ENCODE results near the gene TEX54. TPM values are rescaled to one million over a fixed set of nuclear protein-coding genes. Genes with fewer than 3 reads are reported as not detected.

The TEX54 gene
- total and polyA plus RNA-seq, 2 of the 13 experiments (the other 11 are each of a cell fraction or from before 2014, with no cell fraction given), result not detected

- TF ChIP-seq ATF2 (CRISPR knock-in tag; IDR thresholded peaks at IDR 0.05) (no peak), RXRA (CRISPR knock-in tag; IDR thresholded peaks at IDR 0.05) (peak; percentile 56; the same call in 1 of the 2 replicates), HNRNPH1 (optimal IDR thresholded peaks at IDR 0.05; ENCODE audit: low read depth, low read length) (no peak), MLLT10 (CRISPR knock-in tag; IDR thresholded peaks at IDR 0.05) (no peak), ZNF276 (CRISPR knock-in tag; IDR thresholded peaks at IDR 0.05; ENCODE audit: low read depth) (0 out of 2 replicates have a peak, but pooled peaks have one; percentile 47), ZBTB3 (CRISPR knock-in tag; IDR thresholded peaks at IDR 0.05; ENCODE audit: borderline replicate concordance, low read depth) (no peak), CERS6 (CRISPR knock-in tag; IDR thresholded peaks at IDR 0.05) (no peak), HCFC1 (IDR thresholded peaks at IDR 0.05; ENCODE audit: low read depth, low read length) (no peak), U2AF2 (IDR thresholded peaks at IDR 0.05; ENCODE audit: low read depth, low read length) (no peak), ZNF101 (CRISPR knock-in tag; IDR thresholded peaks at IDR 0.05; ENCODE audit: borderline replicate concordance, low read depth) (no peak), ZNF660 (CRISPR knock-in tag; IDR thresholded peaks at IDR 0.05; ENCODE audit: borderline replicate concordance, low read depth) (no peak), IKZF5 (CRISPR knock-in tag; IDR thresholded peaks at IDR 0.05) (no peak; the same call in 1 of the 2 replicates), JUND (CRISPR knock-in tag; IDR thresholded peaks at IDR 0.05) (no peak), ZNF543 (CRISPR knock-in tag; IDR thresholded peaks at IDR 0.05) (0 out of 2 replicates have a peak, but pooled peaks have one; percentile 48), CEBPG (CRISPR knock-in tag; IDR thresholded peaks at IDR 0.05) (no peak), TEAD2 (CRISPR knock-in tag; IDR thresholded peaks at IDR 0.05) (no peak), ZNF17 (CRISPR knock-in tag; IDR thresholded peaks at IDR 0.05) (no peak), ZNF562 (CRISPR knock-in tag; IDR thresholded peaks at IDR 0.05; ENCODE audit: borderline replicate concordance) (no peak), YEATS2 (CRISPR knock-in tag; IDR thresholded peaks at IDR 0.05; ENCODE audit: borderline replicate concordance) (peak; percentile 67), ZNF580 (CRISPR knock-in tag; IDR thresholded peaks at IDR 0.05; ENCODE audit: borderline replicate concordance, low read depth) (peak; percentile 89), TFE3 (CRISPR knock-in tag; IDR thresholded peaks at IDR 0.05) (peak; percentile 54)
These were observed 41.0 kb downstream of the TEX54 start, which contains the start of gene TMEM223 (continued) for GRCh38 chr11:62791501-62792201.
